HG02884 (cell line): ENCODE measurements around the gene SPRN.
"Not testable (repeated sequence)": the region's sequence is repeated elsewhere in the genome, so short reads cannot be mapped to it uniquely, and the experiment has no call there.

Source experiments
- ATAC-seq: cut with Tn5 transposase; IDR thresholded peaks from one replicate; pipeline ENCODE4 v1.9.1; 2021; ENCODE audit warnings: mild to moderate bottlenecking, moderate library complexity; ENCODE audit not compliant: unreplicated experiment

The SPRN gene, protein sequence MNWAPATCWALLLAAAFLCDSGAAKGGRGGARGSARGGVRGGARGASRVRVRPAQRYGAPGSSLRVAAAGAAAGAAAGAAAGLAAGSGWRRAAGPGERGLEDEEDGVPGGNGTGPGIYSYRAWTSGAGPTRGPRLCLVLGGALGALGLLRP

DNA sequence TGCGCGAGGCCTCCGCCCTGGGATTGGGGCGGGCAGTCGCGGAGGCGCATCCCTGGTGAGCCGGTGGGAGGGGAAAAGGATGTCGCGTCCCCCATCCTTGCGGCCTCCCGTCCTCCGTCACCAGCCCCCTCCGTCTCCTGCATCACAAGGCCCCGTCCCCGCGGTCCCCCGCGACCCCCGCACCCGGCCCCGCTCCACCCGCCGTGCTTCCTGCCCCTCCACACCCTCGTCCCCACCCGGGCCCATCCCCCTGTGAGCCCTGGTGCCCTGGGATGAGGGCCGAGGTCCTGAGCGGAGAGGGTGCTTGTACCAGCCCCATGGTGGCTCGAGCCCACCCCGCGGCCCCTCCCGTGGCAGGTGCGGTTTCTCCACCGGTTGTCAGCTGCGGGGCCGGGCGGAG is at the start of gene SPRN:
TSS of gene SPRN (minus strand) at position 25 of the 400 bp plus-strand sequence. CDS start 944 bp downstream, outside the sequence.
- ATAC-seq, result not testable (repeated sequence)

DNA sequence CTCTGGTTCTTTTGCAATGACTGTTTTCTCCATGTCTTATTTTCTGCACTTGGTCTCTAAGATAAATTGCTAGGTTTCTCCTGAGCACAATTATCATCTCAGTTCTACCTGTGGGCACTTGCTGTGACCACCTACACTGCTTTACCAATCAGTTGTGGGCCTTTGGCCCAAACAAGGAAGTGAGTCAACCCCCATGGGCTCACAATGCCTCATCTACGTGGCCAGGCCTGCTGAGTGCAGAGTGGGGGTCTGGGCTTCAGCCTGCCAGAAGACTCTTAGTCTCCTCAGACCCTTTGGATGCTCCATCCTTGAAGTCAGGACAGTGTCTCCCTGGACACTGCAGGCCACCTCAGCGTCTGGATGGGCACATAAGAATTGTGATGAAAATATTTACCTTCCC is 49.6 kb upstream of the SPRN start:
- ATAC-seq, result no peak

DNA sequence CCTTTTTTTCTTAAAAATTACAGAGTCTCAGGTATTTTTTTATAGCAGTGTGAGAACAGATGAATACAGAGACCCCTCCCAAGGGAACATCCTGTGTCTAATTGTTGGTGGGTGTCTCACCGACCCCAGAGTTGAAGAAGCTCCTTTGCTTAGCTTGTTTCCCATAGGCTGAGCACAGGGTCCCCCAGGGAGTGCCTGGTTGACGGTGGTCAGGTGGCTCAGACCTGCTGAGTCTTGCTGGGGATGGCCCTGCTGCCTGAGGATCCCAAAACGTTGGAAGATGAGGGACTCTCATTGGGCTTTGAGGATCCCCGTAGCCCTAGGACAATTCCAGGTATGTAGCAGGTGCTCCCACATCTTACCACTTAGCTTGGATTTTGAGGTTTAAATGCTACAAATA is 48.8 kb upstream of the SPRN start:
- ATAC-seq, result no peak

DNA sequence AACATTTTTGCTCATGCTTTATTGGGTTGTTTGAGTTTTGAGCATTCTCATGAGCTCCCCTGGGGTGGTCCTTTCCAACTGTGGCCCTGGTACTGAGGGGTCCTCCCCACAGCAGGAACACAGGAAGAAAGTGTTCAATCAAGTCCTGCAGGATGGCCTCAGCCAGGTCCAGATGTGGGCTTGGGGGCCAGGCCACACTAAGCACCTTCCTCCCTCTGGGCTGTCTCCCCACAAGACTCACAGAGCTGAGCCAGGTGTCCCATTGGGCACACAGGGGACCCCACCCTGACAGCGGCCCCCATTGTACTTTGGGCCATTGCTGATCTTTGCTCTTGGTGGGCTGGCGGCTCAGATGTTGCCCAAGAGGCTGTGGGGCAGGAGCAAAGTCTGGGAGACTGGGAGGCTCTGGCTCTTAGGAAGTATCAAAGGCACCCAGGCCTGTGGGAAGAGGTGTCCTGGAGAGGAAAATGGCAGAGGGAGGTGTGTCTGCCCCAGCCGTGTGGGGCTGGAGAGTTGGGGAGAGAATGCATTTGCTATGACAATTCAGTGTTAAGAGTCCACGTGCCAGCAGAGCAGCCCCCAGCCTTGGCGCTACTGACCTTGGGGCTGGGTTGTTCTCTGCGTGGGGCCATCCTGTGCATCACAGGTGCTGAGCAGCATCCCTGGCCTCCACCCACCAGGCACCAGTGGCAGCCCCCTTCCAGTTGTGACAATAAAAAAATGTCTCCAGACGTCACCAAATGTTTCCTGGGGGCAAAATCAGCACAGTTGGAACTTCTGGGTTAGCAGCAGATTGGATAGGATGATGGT is 47.1 kb upstream of the SPRN start:
- no peak for ATAC-seq

DNA sequence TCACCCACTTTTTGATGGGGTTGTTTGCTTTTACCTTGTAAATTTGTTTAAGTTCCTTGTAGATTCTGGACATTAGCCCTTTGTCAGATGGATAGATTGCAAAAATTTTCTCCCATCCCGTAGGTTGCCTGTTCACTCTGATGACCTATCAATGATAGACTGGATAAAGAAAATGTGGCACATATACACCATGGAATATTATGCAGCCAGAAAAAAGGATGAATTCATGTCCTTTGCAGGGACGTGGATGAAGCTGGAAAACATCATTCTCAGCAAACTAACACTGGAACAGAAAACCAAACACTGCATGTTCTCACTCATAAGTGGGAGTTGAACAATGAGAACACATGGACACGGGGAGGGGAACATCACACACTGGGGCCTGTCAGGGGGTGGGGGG is 44.8 kb upstream of the SPRN start:
- not testable (repeated sequence) for ATAC-seq

DNA sequence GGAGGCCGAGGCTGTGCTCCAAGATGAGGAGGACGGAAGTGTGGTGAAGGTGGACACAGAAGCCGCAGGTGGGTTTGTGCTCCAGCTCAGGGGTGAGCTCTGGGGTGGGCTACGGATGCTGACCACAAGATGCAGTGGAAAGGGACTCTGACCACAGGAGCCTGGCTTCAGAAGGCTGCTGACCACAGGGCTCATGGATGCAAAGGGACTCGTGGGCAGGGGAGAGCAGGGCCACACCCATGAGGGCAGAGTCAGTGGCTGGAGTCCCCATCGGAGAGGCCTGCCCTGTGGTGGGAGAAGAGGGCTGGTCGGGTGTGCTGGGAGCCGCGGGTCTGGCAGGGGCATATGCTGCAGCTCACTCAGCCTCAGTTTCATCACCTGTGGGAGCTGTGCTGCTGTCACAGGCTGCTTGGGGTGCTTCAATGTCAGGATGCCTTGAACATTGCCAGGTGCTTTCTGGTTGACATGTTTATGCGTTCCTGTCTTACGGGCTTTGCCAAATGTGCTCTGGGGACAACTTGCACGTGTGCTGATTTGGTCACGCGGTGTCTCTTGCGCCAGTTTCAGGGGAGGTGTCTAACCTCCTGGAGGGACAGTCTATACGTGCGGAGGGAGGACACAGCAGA is 43.0 kb upstream of the SPRN start:
- ATAC-seq, result no peak

DNA sequence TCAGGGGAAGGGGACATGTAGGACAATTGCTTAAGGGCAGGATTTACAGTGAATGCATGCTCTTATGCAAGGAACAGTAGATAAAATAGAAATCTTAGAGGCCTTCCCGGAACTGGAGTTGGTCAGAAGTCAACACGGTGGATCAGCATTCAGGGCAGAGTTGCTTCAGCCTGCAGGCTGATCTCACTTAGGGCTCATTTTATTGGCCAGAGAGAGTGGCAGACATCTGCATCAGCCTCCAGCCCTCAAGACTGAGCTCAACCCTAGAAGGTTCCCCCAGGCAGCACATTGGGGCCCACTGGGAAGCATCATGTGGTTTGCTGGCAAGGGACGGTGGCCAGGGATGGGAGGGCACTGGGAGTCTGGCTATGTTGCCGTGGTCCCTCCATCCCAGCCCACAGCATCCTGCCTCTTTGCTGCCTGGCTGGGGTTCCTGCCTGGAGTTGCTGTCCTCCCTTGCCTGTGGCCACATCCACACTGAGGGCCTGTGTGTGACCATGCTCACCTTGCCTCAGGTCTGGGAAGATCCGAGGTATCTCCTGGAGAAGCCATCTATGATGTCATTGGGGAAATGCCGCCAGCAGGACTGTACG is 42.4 kb upstream of the SPRN start:
- no peak for ATAC-seq

DNA sequence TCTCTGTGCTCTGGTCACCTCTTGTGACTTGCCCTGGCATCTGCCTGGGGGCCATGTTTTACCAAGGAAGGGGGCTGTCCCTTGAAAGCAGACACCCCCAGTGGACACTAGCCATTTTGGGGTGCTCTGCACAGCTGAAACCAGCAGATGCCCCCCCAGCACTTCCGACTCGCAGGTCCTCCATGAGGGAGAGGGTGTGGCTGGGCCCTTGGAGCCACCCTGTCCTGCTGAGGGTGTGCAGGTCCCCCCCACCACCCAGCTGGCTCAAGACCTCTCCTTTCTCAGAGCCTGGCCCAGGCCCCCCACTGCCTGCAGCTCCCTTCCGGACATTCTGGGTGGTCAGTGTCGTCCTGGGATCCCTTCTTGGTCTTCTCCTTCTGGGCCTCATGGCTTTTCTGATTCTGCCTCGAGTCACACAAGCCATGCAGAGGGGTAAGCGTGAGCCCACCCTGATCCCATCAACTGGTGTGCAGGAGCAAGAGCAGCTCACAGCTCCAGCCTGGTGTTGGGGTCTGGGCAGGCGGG is 41.6 kb upstream of the SPRN start:
- no peak for ATAC-seq

DNA sequence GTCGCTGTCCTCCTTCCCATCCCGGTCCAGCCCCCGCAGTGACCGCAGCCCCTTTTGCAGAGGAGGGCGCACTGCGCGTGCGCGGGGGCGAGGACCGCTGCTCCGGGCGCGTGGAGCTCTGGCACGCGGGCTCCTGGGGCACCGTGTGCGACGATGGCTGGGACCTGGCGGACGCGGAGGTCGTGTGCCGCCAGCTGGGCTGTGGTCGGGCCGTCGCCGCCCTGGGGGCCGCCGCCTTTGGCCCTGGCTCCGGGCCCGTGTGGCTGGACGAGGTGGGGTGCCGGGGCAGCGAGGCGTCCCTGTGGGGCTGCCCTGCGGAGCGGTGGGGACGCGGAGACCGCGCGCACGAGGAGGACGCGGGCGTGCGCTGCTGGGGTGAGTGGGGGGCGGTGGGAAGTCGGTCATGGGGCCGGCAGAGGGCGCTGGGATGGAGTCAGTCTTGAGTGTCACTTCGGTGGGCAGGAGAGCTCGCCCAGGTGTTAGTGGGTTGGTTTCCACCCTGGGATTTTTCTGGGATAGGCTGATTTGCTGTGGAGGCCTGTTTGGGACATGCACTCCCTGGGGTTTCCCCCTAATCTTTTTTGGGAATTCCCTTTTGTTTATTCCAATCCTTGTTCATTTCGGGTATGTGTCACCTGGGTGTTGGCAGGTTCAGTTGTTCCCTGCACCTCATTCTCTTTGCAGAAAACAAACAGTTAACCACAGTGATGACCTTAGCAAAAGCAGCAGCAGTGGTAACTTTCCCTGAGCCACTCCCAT is 40.9 kb upstream of the SPRN start:
- ATAC-seq, result no peak

DNA sequence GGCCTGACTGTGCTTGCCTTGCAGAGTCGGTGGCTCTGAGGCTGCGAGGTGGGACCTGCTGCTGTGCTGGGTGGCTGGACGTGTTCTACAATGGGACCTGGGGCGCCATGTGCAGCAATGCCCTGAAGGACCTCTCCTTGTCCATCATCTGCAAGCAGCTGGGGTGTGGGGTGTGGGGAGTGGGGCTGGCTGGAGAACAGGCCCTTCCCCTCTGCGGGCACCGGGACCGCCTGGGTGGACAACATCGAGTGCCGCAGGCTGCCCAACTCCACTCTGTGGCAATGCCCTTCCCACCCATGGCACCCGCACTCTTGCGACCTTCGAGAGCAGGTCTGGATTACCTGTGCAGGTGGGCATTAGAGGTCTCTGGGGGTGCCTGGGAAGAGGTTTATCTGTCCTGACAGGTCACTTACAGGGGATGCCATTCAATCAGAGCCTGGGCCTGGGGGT is 40.2 kb upstream of the SPRN start:
- ATAC-seq, result no peak

DNA sequence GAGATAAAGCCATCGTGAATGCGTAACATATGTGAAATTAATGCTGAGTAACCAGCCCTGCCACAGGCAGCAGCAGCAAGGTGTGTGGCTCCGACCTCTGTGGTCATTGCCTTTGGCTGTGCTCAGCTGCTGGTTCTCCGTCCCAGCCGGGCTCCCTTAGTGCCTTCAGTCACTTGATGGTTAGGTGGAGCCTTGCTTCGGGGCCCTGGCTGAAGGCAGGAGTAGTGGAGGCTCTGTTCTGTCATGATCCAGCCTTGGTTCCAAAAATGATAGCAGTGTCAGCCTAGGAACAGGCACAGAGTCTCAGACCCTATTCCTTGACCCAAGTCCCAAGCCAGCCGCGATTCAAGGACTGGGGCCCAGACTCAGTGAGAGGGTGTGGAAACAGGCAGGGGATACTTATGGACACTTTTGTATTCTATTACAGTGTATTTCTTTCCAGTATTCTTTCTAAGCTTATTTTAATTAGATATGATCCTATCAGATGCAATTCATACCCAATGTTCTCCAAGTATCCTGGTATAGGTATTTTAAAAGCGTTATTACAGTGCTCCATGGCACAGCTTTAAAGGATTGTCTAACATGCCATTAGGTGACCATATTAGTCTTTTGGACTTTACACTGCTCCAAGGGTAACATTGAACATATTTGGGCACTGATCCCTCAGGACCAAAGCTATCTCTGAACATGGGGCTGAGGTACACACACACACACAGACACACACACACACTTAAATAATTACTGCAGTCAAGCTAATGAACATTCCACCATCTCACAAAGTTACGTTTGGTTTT is 38.3 kb upstream of the SPRN start:
- ATAC-seq, result no peak

DNA sequence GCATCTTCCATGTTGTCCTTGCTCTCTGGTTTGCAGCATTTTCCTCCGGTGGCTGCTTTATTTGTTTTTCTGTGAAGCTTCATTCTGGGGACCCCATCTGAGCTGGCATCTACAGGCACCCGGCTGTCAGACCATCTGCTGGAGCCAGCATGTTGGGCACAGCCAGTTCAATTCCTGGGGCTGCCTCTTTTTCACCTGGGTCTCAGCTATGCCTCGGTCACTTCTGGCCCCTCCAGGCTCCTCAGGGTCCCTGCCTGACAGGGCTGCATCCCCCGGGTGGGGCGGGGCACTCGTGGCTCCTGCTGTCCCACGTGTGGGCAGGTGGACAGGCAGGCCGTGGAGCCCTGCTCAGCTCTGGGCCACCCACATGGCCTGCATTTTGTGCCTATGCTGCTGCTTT is 37.4 kb upstream of the SPRN start:
- no peak for ATAC-seq

DNA sequence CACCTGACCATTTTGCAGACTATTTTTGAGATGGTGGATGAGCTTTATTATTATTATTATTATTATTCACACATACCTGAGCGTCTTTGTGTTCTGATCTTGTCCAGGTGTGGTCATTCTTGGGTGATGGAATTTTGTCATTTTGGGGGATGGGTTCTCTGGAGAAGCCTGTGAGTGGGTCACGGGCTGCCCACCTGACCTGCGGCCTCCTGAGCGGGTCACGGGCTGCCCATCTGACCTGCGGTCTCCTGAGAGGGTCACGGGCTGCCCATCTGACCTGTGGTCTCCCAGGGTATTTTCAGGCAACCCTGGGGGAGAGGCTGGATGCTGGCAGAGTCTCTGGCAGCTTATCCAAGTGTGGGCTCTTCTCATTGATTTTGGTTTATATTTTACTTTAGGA is 36.6 kb upstream of the SPRN start:
- no peak for ATAC-seq

DNA sequence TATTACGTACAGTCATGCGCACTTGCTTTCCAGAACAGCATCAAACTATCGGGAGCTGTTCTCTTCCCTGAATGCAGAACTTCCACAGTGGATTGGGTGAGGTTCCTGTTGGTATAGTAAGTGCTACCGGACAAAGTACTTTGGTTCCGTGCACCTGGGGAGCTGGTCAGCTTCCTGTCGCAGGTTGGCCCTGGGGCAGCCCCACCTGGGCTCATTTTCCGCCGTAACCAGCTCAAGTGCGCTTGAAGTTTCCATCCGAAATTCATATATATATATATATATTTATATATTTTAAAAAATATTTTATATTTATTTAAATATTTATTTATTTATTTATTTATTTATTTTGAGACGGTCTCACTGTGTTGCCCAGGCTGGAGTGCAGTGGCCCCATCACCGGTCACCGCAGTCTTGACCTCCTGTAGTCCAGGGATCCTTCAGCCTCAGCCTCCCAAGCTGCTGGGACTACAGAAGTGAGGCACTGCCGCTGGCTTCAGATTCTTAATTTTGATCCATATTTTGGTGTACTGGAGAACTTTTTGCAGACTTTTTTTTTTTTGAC is 35.9 kb upstream of the SPRN start:
- no peak for ATAC-seq

DNA sequence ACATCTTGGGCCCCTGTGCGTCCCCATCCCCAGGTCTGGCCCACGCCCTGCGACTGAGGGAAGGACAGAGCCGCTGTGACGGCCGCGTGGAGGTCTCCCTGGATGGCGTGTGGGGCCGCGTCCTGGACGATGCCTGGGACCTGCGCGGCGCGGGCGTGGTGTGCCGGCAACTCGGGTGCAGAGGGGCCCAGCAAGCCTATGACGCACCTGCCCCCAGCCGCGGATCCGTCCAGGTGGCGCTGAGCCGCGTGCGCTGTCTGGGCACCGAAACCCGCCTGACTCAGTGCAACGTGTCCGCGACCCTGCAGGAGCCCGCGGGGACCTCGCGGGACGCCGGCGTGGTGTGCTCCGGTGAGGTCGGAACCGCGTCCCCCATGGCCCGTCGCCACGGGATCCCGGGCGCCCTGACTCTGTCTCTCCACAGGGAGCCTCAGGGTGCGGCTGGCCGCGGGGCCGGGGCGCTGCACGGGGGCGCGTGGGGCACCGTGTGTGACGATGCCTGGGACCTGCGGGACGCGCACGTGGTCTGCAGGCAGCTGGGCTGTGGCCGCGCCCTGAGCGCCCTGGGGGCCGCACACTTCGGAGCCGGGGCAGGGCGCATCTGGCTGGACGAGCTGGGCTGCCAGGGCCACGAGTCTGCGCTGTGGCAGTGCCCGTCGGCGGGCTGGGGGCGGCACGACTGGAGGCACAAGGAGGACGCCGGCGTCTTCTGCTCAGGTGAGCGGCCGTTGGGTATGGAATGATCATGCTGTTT is 35.2 kb upstream of the SPRN start:
- no peak for ATAC-seq

DNA sequence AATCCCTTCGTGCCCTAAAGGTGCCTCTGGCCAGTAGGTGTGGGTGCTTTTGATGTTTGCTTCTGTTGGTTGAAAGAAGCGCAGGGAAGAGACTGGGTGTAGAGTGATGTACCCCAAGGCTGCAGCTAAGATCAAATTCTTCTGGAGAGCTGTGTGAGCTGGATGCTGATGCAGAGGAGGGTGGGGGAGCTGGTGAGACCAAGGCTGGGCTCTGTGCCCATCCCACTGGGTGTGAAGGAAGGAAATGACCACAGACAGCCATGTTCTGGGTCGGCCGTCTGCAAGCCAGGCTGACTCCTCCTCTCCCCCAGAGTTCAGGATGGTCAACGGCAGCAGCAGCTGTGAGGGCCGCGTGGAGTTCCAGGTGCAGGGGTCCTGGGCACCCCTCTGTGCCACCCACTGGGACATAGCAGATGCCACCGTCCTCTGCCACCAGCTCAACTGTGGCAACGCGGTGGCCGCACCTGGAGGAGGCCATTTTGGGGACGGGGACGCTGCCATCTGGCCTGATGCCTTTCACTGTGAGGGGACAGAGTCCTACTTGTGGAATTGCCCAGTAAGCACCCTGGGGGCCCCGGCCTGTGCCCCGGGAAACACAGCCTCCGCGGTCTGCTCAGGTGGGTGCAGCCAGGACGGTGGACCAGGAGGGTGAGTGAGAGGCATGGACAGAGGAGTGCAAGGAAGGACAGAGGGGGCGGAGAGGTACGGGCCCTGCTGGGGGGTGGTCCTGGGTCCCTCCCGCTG is 34.5 kb upstream of the SPRN start:
- no peak for ATAC-seq

DNA sequence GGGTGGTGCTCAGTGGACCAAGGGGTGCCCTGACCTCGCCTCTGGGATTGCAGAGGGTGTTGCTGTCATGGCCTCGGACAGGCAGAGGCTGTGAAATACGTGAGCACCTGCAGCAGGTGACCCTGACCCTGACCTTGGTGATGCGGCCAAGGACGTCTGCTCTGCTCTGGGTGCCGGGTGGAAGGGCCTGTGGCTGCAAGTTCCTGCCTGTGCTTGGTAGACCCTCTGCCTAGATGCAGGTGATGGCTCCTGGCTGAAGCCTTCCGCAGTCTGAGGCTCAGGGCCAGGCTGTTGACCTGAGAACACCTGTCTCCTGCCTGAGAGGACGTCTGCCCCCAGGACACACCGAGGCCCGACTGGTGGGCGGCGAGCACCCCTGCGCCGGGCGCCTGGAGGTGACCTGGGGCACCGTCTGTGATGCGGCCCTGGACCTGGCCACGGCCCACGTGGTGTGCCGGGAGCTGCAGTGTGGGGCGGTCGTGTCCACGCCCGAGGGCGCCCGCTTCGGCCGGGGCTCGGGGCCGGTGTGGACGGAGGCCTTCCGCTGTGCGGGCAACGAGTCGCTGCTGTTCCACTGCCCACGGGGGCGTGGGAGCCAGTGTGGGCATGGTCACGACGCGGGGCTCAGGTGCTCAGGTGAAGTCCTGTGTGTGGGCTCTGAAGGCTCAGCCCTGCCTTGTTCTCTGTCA is 33.7 kb upstream of the SPRN start:
- no peak for ATAC-seq
